Measurements from ENCODE around the gene RREB1. TPM values are rescaled to one million over a fixed set of nuclear protein-coding genes. Genes with fewer than 3 reads are reported as not detected.

The RREB1 gene
- polyA plus RNA-seq, 1 experiment: 1.2 TPM

GRCh38 chr6:7144872-7145584, 37.3 kb downstream of the RREB1 start:
- POLR2A ChIA-PET: interaction anchor here (0.9 kb wide), 1 partner anchor 12 kb away, joined by 3 read pairs; no protein-coding TSS in a partner anchor
- CTCF ChIA-PET: interaction anchor here (1.5 kb wide), 1 partner anchor 12 kb away, joined by 3 read pairs; no protein-coding TSS in a partner anchor
- TF ChIP-seq CTCF (IDR thresholded peaks at IDR 0.05; ENCODE audit: insufficient read depth, low read depth, low read length): no peak
- no peaks in the 10 kb centered on the region for H3K27me3 ChIP-seq (ENCODE audit: control insufficient read depth, insufficient read depth, low read length)
- no peaks in the 10 kb centered on the region for H3K36me3 ChIP-seq (ENCODE audit: control insufficient read depth, insufficient read depth, low read length)
- DNase-seq (ENCODE audit: low read depth): no peak
- H3K4me3 ChIP-seq (ENCODE audit: low read depth, low read length): no peak overlapping the region

- no peak overlapping the region for H3K4me3 ChIP-seq (ENCODE audit: low read depth, low read length)
- no peak for TF ChIP-seq CTCF (IDR thresholded peaks at IDR 0.05; ENCODE audit: insufficient read depth, low read depth, low read length)
- POLR2A ChIA-PET: interaction anchor here (0.9 kb wide), 1 partner anchor 11 kb away, joined by 3 read pairs; no protein-coding TSS in a partner anchor
- no peaks in the 10 kb centered on the region for H3K27me3 ChIP-seq (ENCODE audit: control insufficient read depth, insufficient read depth, low read length)
- no peaks in the 10 kb centered on the region for H3K36me3 ChIP-seq (ENCODE audit: control insufficient read depth, insufficient read depth, low read length)
- CTCF ChIA-PET: interaction anchor here (1.5 kb wide), 1 partner anchor 9 kb away, joined by 3 read pairs; no protein-coding TSS in a partner anchor
- DNase-seq (ENCODE audit: low read depth): no peak
Measured at GRCh38 chr6:7145585-7145884, 37.8 kb downstream of the RREB1 start.

- POLR2A ChIA-PET: interaction anchor here (0.6 to 0.9 kb wide), 6 partner anchors 11 to 203 kb away, joined by 3 to 7 read pairs (median 6); no protein-coding TSS in a partner anchor
- DNase-seq (ENCODE audit: low read depth): no peak
- TF ChIP-seq CTCF (IDR thresholded peaks at IDR 0.05; ENCODE audit: insufficient read depth, low read depth, low read length): no peak
- Histone ChIP-seq H3K36me3 (ENCODE audit: control insufficient read depth, insufficient read depth, low read length) (no peaks in the 10 kb centered on the region; the same call in 1 of the 2 replicates), H3K4me3 (ENCODE audit: low read depth, low read length) (no peak overlapping the region), H3K27me3 (ENCODE audit: control insufficient read depth, insufficient read depth, low read length) (no peaks in the 10 kb centered on the region)
- CTCF ChIA-PET: interaction anchor here (1.0 to 1.5 kb wide), 3 partner anchors 8 to 97 kb away, joined by 3 read pairs; no protein-coding TSS in a partner anchor
Measured at GRCh38 chr6:7145885-7146828, 38.4 kb downstream of the RREB1 start.

- TF ChIP-seq CTCF (IDR thresholded peaks at IDR 0.05; ENCODE audit: insufficient read depth, low read depth, low read length): no peak
- Histone ChIP-seq H3K36me3 (ENCODE audit: control insufficient read depth, insufficient read depth, low read length) (no peaks in the 10 kb centered on the region; the same call in 1 of the 2 replicates), H3K4me3 (ENCODE audit: low read depth, low read length) (no peak overlapping the region), H3K27me3 (ENCODE audit: control insufficient read depth, insufficient read depth, low read length) (no peaks in the 10 kb centered on the region)
- ChIA-PET POLR2A (interaction anchor here (0.6 to 0.7 kb wide), 4 partner anchors 10 to 204 kb away, joined by 3 to 7 read pairs (median 6); no protein-coding TSS in a partner anchor), CTCF (interaction anchor here (1.0 to 1.5 kb wide), 3 partner anchors 9 to 96 kb away, joined by 3 read pairs; no protein-coding TSS in a partner anchor)
- DNase-seq (ENCODE audit: low read depth): no peak
Measured at GRCh38 chr6:7147051-7147671, 39.4 kb downstream of the RREB1 start.
